K562 (cell line): ENCODE results near the gene VPS37D. TPM values are rescaled to one million over a fixed set of nuclear protein-coding genes. Genes with fewer than 3 reads are reported as not detected.

Experiments used
- ADNP ChIP-seq: fragments of 200-800 bp; sonication (Bioruptor generic); IDR thresholded peaks from 2 replicates; pipeline ENCODE4 v1.6.1; 2016; ENCODE audit warnings: missing genetic modification characterization, missing compliant biosample characterization
- ATF3 ChIP-seq, 2 experiments: fragments of 450-650 bp in 1 of 2; sonication (generic) in 1 of 2; formaldehyde crosslinking in 1 of 2; IDR thresholded peaks in 1 of 2; conservative IDR thresholded peaks in 1 of 2; 2 replicates each; pipeline versions ENCODE4 v1.6.1 to v1.8.1; 2016 to 2023; ENCODE audit warnings: mild to moderate bottlenecking in 2 of 2, moderate library complexity in 2 of 2, inconsistent platforms in 1 of 2, missing genetic modification reagents in 1 of 2
- HMG20A ChIP-seq: fragments of 450-650 bp; formaldehyde crosslinking; conservative IDR thresholded peaks from 2 replicates; pipeline ENCODE4 v1.4.0; 2020; ENCODE audit warnings: mild to moderate bottlenecking, mixed read lengths
- JUN ChIP-seq, 2 experiments: sonication (generic) in 1 of 2; formaldehyde crosslinking in 1 of 2; IDR thresholded peaks; 2 replicates each; pipeline versions ENCODE4 v1.6.1 to v1.8.0; 2012 to 2022; ENCODE audit warnings: borderline replicate concordance in 2 of 2, mild to moderate bottlenecking in 2 of 2, improper control_type of control experiment in 1 of 2, low read depth in 1 of 2, low read length in 1 of 2, missing genetic modification reagents in 1 of 2
- MIER1 ChIP-seq: fragments of 450-650 bp; IDR thresholded peaks from 2 replicates; pipeline ENCODE4 v1.6.1; 2016; ENCODE audit warnings: antibody characterized with exemption, mild to moderate bottlenecking, low read depth
- NFIC ChIP-seq: fragments of 450-650 bp; IDR thresholded peaks from 2 replicates; pipeline ENCODE4 v1.6.1; 2017; ENCODE audit warnings: mild to moderate bottlenecking, inconsistent platforms
- NR2F6 ChIP-seq: fragments of 450-650 bp; formaldehyde crosslinking; IDR thresholded peaks from 2 replicates; pipeline ENCODE4 v1.4.0; 2020; ENCODE audit warnings: mild to moderate bottlenecking
- PML ChIP-seq: IDR thresholded peaks from 2 replicates; pipeline ENCODE4 v1.6.1; 2012; ENCODE audit warnings: low read length, inconsistent platforms
- SMARCE1 ChIP-seq: fragments of 450-650 bp; IDR thresholded peaks from 2 replicates; pipeline ENCODE4 v1.7.1; 2016; ENCODE audit warnings: mild to moderate bottlenecking
- YY1 ChIP-seq, 3 experiments: IDR thresholded peaks; 2 replicates each; pipeline ENCODE4 v1.6.1; 2011; ENCODE audit warnings: low read length in 2 of 3, mild to moderate bottlenecking in 2 of 3, moderate library complexity in 2 of 3, borderline replicate concordance in 1 of 3, control low read depth in 1 of 3, low read depth in 1 of 3; ENCODE audit not compliant: insufficient read depth in 3 of 3, insufficient replicate concordance in 2 of 3, control insufficient read depth in 1 of 3, insufficient read length in 1 of 3; ENCODE audit errors: extremely low read depth in 1 of 3
- ZBTB7A ChIP-seq: IDR thresholded peaks from 2 replicates; pipeline ENCODE4 v1.6.1; 2011; ENCODE audit warnings: low read depth, mild to moderate bottlenecking, low read length, moderate library complexity, borderline replicate concordance; ENCODE audit not compliant: control insufficient read depth
- ZBTB8A ChIP-seq: fragments of 450-650 bp; IDR thresholded peaks from 2 replicates; pipeline ENCODE4 v1.6.1; 2018; ENCODE audit warnings: mild to moderate bottlenecking, moderate library complexity; ENCODE audit not compliant: partially characterized antibody
- ZBTB9 ChIP-seq: fragments of 450-650 bp; formaldehyde crosslinking; IDR thresholded peaks from 2 replicates; pipeline ENCODE4 v1.4.0; 2020; ENCODE audit warnings: mild to moderate bottlenecking, moderate library complexity
- ZNF121 ChIP-seq: sonication (generic); formaldehyde crosslinking; conservative IDR thresholded peaks from 2 replicates; pipeline ENCODE4 v1.8.0; 2022; ENCODE audit warnings: missing genetic modification reagents
- ZNF589 ChIP-seq: fragments of 200-800 bp; sonication (Bioruptor generic); IDR thresholded peaks from 2 replicates; pipeline ENCODE4 v1.6.1; 2016; ENCODE audit warnings: low read depth, missing genetic modification characterization, missing compliant biosample characterization
- polyA plus RNA-seq, 8 experiments: library from polyadenylated mRNA; depleted of rRNA in 4 of 8; stranded (reverse) in 5 of 8; unstranded in 3 of 8; fragments of >200 nt; fragmentation: Nextera tagmentation in 2 of 8; fragmentation: Illumina TruSeq in 1 of 8; extraction: Ambion mirVana in 2 of 8; extraction: Trizol in 1 of 8; gene quantifications; 2 replicates each; pipeline versions ENCODE4 v1.2.1 to v1.2.3, GENCODE V29; 2011 to 2014; ENCODE audit warnings: inconsistent platforms in 1 of 8, missing spikeins in 1 of 8
- total RNA-seq, 7 experiments: library from RNA; depleted of rRNA in 6 of 7; stranded (reverse); fragments of >200 nt in 6 of 7; fragmentation: Illumina TruSeq in 2 of 7; extraction: Trizol in 2 of 7; gene quantifications; 2 replicates each; pipeline versions ENCODE4 v1.2.1 to v1.2.3, GENCODE V29; 2011 to 2021; ENCODE audit warnings: low replicate concordance in 1 of 7
- TF ChIP-seq, protein P1 (sequence below): fragments of 450-650 bp; IDR thresholded peaks from 2 replicates; pipeline ENCODE4 v1.6.1; 2016; ENCODE audit warnings: borderline replicate concordance
- TF ChIP-seq, protein P2 (sequence below): fragments of 450-650 bp; formaldehyde crosslinking; IDR thresholded peaks from 2 replicates; pipeline ENCODE4 v1.4.0; 2020; ENCODE audit warnings: mild to moderate bottlenecking, moderate library complexity

VPS37D gene
- total and polyA plus RNA-seq, 9 of the 15 experiments (the other 6 are each of a cell fraction or from before 2014, with no cell fraction given) = 0.25 to 2.3 (median 1.0) TPM; not detected in 3

GRCh38 chr7:73683788-73684693 lies 16.4 kb downstream of the VPS37D start (continued):
- TF ChIP-seq YY1 (IDR thresholded peaks at IDR 0.05; ENCODE audit: borderline replicate concordance in 1 of 3, control insufficient read depth in 1 of 3, extremely low read depth in 1 of 3, insufficient read depth in 3 of 3, insufficient read length in 1 of 3, insufficient replicate concordance in 2 of 3, low read depth in 1 of 3, low read length in 2 of 3) = peak in 1 of 3 experiments; percentile 53
- no peak for TF ChIP-seq ZBTB8A
- 0 out of 2 replicates have a peak, but pooled peaks have one; percentile 40 for TF ChIP-seq ZBTB7A
- TF ChIP-seq, protein P1, sequence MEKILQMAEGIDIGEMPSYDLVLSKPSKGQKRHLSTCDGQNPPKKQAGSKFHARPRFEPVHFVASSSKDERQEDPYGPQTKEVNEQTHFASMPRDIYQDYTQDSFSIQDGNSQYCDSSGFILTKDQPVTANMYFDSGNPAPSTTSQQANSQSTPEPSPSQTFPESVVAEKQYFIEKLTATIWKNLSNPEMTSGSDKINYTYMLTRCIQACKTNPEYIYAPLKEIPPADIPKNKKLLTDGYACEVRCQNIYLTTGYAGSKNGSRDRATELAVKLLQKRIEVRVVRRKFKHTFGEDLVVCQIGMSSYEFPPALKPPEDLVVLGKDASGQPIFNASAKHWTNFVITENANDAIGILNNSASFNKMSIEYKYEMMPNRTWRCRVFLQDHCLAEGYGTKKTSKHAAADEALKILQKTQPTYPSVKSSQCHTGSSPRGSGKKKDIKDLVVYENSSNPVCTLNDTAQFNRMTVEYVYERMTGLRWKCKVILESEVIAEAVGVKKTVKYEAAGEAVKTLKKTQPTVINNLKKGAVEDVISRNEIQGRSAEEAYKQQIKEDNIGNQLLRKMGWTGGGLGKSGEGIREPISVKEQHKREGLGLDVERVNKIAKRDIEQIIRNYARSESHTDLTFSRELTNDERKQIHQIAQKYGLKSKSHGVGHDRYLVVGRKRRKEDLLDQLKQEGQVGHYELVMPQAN = peak; percentile 27
- TF ChIP-seq MIER1 = 0 out of 2 replicates have a peak, but pooled peaks have one; percentile 19
- peak; percentile 86 for TF ChIP-seq ZNF121 (CRISPR knock-in tag)
- TF ChIP-seq ATF3 (IDR thresholded peaks at IDR 0.05) = no peak
- TF ChIP-seq ATF3 (CRISPR knock-in tag; conservative IDR thresholded peaks at IDR 0.05) = no peak
- TF ChIP-seq ZNF589 (CRISPR knock-in tag) = 0 out of 2 replicates have a peak, but pooled peaks have one; percentile 33
- no peak for TF ChIP-seq JUN (IDR thresholded peaks at IDR 0.05; ENCODE audit: borderline replicate concordance, low read depth, low read length)
- 0 out of 2 replicates have a peak, but pooled peaks have one; percentile 78 for TF ChIP-seq JUN (CRISPR knock-in tag; IDR thresholded peaks at IDR 0.05; ENCODE audit: borderline replicate concordance)
- peak; percentile 68 for TF ChIP-seq ADNP (tag)
- TF ChIP-seq NFIC = no peak
- TF ChIP-seq NR2F6 (CRISPR knock-in tag) = no peak
- no peak for TF ChIP-seq HMG20A
- peak; percentile 80 for TF ChIP-seq SMARCE1
- no peak for TF ChIP-seq PML
- TF ChIP-seq ZBTB9 (CRISPR knock-in tag) = no peak
- TF ChIP-seq, protein P2, sequence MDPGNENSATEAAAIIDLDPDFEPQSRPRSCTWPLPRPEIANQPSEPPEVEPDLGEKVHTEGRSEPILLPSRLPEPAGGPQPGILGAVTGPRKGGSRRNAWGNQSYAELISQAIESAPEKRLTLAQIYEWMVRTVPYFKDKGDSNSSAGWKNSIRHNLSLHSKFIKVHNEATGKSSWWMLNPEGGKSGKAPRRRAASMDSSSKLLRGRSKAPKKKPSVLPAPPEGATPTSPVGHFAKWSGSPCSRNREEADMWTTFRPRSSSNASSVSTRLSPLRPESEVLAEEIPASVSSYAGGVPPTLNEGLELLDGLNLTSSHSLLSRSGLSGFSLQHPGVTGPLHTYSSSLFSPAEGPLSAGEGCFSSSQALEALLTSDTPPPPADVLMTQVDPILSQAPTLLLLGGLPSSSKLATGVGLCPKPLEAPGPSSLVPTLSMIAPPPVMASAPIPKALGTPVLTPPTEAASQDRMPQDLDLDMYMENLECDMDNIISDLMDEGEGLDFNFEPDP = no peak
